ENCODE measurements around the gene ZNF837. TPM values are rescaled to one million over a fixed set of nuclear protein-coding genes. Genes with fewer than 3 reads are reported as not detected.

Gene ZNF837
- total RNA-seq, 6 experiments from 2014 or later: 0.63 to 1.3 (median 0.75) TPM

GRCh38 chr19:58338825-58339558 is 41.8 kb downstream of the ZNF837 start:
- no peak overlapping the region for H3K27ac Mint-ChIP-seq
- H3K9me3 Mint-ChIP-seq: peaks cover 26% of the 10 kb centered on the region
- DNase-seq: no peak
- no peak overlapping the region for H3K4me3 Mint-ChIP-seq
- H3K4me1 Mint-ChIP-seq (ENCODE audit: low read depth): peaks cover 7% of the 10 kb centered on the region
- peaks cover 3% of the 10 kb centered on the region for H3K27me3 Mint-ChIP-seq (ENCODE audit: insufficient read depth)
- 0 out of 2 replicates have a peak, but pooled peaks have one; percentile 6 for TF ChIP-seq CTCF (IDR thresholded peaks at IDR 0.05)
- H3K36me3 Mint-ChIP-seq (ENCODE audit: low read depth): peaks cover 64% of the 10 kb centered on the region

DNA sequence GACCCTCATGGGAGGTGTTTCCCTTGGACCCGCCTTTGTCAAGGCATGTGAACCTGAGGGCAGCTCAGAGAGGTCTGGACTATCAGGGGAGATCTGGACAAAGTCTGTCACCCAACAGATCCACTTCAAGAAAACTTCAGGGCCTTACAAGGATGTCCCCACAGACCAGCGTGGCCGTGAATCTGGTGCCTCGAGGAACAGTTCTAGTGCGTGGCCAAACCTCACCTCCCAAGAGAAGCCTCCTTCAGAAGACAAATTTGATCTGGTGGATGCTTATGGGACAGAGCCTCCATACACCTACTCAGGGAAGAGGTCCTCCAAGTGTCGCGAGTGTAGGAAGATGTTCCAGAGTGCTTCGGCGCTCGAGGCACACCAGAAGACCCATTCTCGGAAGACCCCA is 42.5 kb downstream of the ZNF837 start:
- peaks cover 8% of the 10 kb centered on the region for H3K4me1 Mint-ChIP-seq (ENCODE audit: low read depth)
- no peak overlapping the region for H3K27ac Mint-ChIP-seq
- TF ChIP-seq CTCF (IDR thresholded peaks at IDR 0.05): no peak
- H3K36me3 Mint-ChIP-seq (ENCODE audit: low read depth): peaks cover 65% of the 10 kb centered on the region
- no peak for DNase-seq
- H3K27me3 Mint-ChIP-seq (ENCODE audit: insufficient read depth): peaks cover 3% of the 10 kb centered on the region
- H3K9me3 Mint-ChIP-seq: peaks cover 26% of the 10 kb centered on the region
- H3K4me3 Mint-ChIP-seq: no peak overlapping the region

DNA sequence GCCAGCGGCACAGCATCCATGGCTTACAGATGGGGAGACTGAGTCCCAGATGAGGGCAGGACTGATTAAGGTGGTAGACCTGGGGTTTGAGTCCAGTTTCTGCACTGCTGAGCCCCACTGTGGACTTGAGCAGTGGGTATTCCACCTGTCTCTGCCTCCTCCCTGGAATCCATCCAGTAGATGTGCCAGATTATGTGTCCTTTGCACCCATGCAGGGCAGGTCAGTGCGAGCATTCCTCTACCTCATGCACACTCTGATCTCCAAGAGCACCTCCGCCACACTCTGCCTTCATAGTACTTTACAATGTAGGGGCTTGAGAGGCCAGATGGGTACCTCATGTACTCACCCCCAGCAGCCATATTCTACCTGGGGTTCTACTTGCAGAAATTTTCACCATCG is 44.0 kb downstream of the ZNF837 start:
- Mint-ChIP-seq H3K4me1 (ENCODE audit: low read depth) (peaks cover 5% of the 10 kb centered on the region; the same call in 1 of the 2 replicates), H3K27ac (no peak overlapping the region), H3K4me3 (no peak overlapping the region), H3K9me3 (peaks cover 26% of the 10 kb centered on the region), H3K27me3 (ENCODE audit: insufficient read depth) (peaks cover 3% of the 10 kb centered on the region), H3K36me3 (ENCODE audit: low read depth) (peaks cover 59% of the 10 kb centered on the region)
- DNase-seq: no peak
- no peak for TF ChIP-seq CTCF (IDR thresholded peaks at IDR 0.05)

- no peak for TF ChIP-seq CTCF (IDR thresholded peaks at IDR 0.05)
- peaks cover 55% of the 10 kb centered on the region for H3K36me3 Mint-ChIP-seq (ENCODE audit: low read depth)
- DNase-seq: no peak
- H3K27me3 Mint-ChIP-seq (ENCODE audit: insufficient read depth): peaks cover 3% of the 10 kb centered on the region
- H3K4me1 Mint-ChIP-seq (ENCODE audit: low read depth): peaks cover 5% of the 10 kb centered on the region; the same call in 1 of the 2 replicates
- peaks cover 26% of the 10 kb centered on the region for H3K9me3 Mint-ChIP-seq
- no peak overlapping the region for H3K4me3 Mint-ChIP-seq
- H3K27ac Mint-ChIP-seq: no peak overlapping the region
Measured at GRCh38 chr19:58336216-58336615, 44.6 kb downstream of the ZNF837 start.

DNA sequence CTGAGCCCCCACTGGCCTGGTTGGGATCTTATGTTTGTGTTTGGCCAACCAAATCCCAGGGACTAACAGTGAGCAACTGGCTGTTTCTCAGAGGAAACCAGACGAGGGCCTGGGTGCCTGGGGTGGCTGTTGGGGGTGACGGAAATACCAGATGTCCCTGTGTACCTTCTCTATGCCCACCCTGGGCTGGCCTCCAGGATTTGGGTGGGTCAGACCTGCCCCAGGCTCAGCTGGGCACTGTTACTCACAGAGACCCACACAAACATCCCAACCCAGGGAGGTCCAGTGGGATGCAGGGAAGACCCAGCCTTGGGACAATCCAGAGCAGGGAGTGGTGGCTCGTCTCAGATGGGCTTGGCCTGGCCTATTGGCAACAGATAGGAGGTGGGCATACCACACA is 45.2 kb downstream of the ZNF837 start:
- H3K4me3 Mint-ChIP-seq: no peak overlapping the region
- TF ChIP-seq CTCF (IDR thresholded peaks at IDR 0.05): no peak
- H3K9me3 Mint-ChIP-seq: peaks cover 23% of the 10 kb centered on the region
- no peak for DNase-seq
- H3K36me3 Mint-ChIP-seq (ENCODE audit: low read depth): peaks cover 49% of the 10 kb centered on the region
- peaks cover under 1% of the 10 kb centered on the region for H3K27me3 Mint-ChIP-seq (ENCODE audit: insufficient read depth)
- H3K27ac Mint-ChIP-seq: no peak overlapping the region
- H3K4me1 Mint-ChIP-seq (ENCODE audit: low read depth): peaks cover 9% of the 10 kb centered on the region
